D721Med (cell line): ENCODE results near the gene RHBDL2.
"Not testable (repeated sequence)": the region's sequence is repeated elsewhere in the genome, so short reads cannot be mapped to it uniquely, and the experiment has no call there.

ENCODE experiments used
- DNase-seq: peaks from one replicate; pipeline ENCODE4 v3.0.0; 2011; ENCODE audit warnings: low spot score; ENCODE audit not compliant: insufficient read length
- FAIRE-seq: peaks from 2 replicates; lab custom pipeline; 2011; peaks lifted over from hg19 to GRCh38; lab: Jason Lieb, UNC
- CTCF ChIP-seq: IDR thresholded peaks from 2 replicates; pipeline ENCODE4 v1.5.1; 2012; ENCODE audit warnings: mild to moderate bottlenecking, control low read depth; ENCODE audit not compliant: insufficient read depth; ENCODE audit errors: missing control alignments

RHBDL2 gene

DNA sequence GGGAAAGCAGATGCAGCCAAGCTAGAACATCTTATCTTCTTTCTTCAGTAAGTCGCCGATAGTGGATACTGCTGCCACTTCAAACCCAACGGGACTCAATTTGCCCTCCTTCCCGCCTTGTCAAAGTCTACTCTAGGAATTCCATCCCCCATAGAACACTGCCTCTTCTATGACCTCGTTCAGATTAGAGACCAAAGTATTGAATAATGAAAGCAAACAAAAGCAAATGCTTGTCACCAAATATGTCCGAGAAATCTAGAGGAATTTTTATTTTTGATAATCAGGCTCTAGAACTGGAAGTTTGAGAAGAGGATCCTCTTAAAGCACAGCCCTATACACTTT is 81.2 kb downstream of the RHBDL2 start:
- FAIRE-seq (no peak), DNase-seq (no peak)
- no peak for TF ChIP-seq CTCF

DNA sequence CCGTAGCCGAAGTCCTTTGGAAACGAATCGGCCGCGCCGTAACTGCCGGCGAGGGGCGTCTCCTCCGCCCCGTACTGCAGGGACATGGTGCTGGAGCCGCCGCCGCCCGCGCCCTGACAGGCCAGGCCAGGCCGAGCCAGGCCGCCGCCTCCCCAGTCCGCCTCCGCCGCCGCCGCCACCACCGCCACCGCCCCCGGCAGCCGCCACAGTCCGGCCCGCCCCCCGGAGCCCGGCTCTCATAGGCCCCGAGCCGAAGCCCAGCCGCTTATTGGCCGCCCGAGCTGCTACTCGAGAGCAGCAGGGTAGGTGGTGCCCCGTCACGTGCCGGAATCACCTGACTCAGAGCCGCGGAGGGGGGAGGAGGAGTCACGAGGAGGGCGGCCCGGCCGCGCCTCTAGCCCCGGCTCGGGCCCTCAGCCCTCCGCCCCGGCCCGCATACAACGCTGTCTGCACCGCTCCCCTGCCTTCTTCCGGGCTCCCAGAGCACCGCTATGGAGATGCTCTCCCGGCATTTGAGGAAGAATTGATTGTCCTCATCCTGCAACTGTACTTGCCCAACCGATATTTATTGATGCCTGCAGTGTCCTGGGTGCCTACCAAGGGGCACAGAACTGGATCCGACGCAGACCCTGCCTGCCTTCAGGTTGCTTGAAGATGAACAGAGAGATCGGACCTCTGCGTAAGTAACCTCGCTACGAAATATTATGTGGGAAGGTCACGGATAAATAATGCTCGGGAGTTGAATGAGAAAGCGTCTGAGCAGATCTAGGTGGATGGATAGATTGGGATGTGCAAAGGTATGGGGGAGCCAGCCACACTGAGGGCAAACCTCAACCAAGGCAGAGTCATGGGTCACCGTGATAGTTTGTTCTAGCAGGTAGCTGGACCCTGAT is 81.8 kb downstream of the RHBDL2 start, which contains the start of gene RRAGC:
Gene RRAGC, minus strand, starts transcription at position 212 of the 893 bp plus-strand sequence. Its CDS starts 126 bp downstream, at position 86.
- TF ChIP-seq CTCF, result no peak
- DNase-seq (peak; percentile 91), FAIRE-seq (no peak)

DNA sequence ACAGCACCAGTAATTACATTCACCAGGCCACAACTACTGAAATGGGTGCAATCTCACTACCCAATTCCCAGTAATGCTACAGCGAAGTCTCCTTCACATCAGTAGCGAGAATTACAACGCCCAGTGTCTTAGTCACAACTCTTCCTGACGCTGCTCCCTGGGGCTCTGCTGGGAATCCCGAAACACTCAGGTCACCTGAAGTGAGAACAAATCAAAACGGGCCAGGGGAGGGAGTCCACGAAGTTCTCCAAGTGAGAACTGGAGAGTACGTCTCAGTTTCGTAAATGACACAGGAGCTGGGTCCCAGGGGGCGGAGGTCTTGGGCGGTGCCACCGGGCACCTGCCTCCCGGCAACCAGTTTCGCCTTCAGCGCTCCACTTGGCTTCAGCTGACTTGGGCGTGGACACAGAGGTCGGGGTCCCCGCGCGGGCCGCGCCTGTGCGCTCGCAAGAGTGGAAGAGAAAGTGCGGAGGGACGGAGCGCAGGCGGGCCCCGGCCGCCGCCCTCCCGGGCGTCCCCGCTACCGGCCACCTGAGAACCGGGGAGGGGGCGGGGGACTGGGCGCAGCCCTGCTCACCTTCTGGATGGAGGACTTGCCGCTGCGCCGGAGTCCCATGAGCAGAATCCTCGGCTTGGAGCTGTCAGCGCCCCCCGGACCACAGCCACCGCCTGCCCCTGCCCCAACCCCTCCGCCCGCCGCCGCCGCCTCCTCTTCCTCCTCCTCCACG is 82.6 kb downstream of the RHBDL2 start:
- DNase-seq, result no peak
- TF ChIP-seq CTCF, result no peak
- FAIRE-seq, result no peak

GRCh38 chr1:38852780-38853179 is 88.8 kb downstream of the RHBDL2 start:
- no peak for DNase-seq
- no peak for FAIRE-seq

DNA sequence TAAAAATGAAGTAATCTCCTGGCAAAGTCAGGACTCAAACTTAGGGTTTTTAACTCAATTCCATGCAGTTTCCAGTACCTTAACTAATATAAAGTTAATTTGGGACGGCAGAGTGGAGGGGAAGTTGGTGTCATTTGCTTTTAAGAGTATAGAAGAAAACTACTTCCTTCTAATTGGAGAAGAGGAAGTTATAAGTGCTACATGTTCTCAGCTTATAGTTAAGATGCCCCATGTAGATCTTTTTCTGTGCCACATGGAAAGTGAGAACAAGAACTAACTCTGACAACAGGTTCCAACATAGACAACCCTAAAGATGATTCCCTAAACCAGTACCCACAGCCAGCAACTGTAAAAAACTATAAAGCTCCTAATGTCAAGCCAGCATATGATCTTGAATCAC is 93.6 kb downstream of the RHBDL2 start:
- DNase-seq, result no peak
- no peak for TF ChIP-seq CTCF
- no peak for FAIRE-seq

More at GRCh38 chr1:38852780-38853179, 88.8 kb downstream of the RHBDL2 start:
- TF ChIP-seq CTCF, result no peak

GRCh38 chr1:38846210-38846609 is 95.4 kb downstream of the RHBDL2 start:
- no peak for DNase-seq
- FAIRE-seq, result no peak
- no peak for TF ChIP-seq CTCF

DNA sequence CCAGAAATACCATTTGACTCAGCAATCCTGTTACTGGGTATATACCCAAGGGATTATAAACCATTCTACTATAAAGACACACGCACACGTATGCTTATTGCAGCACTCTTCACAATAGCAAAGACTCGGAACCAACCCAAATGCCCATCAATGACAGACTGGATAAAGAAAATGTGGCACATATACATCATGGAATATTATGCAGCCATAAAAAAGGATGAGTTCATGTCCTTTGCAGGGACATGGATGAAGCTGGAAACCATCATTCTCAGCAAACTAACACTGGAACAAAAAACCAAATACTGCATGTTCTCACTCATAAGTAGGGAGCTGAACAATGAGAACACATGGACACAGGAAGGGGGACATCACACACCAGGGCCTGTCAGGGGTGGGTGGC is 96.5 kb downstream of the RHBDL2 start:
- FAIRE-seq, result not testable (repeated sequence)

More for the DNA sequence above, 96.5 kb downstream of the RHBDL2 start:
- not testable (repeated sequence) for DNase-seq
